Loucy (cell line): ENCODE measurements around the gene AKAP6.

Experiments
- H2AFZ ChIP-seq: fragments of 200-600 bp; sonication (generic); 2 replicates; pipeline ENCODE4 v1.6.0; 2016; ENCODE audit warnings: antibody characterized with exemption, mild to moderate bottlenecking, low read length, moderate library complexity
- H3F3A ChIP-seq: fragments of 200-600 bp; 2 replicates; pipeline ENCODE4 v1.6.0; 2016; ENCODE audit warnings: antibody characterized with exemption, low read depth, mild to moderate bottlenecking
- H3K27me3 ChIP-seq: fragments of 200-600 bp; sonication (generic); 2 replicates; pipeline ENCODE4 v1.6.1; 2014; ENCODE audit warnings: low read length, mild to moderate bottlenecking; ENCODE audit not compliant: insufficient read depth, poor library complexity, severe bottlenecking
- H3K36me3 ChIP-seq: fragments of 200-600 bp; sonication (generic); 2 replicates; pipeline ENCODE4 v1.6.1; 2016; ENCODE audit warnings: low read length; ENCODE audit not compliant: insufficient read depth
- H3K4me1 ChIP-seq: fragments of 200-600 bp; sonication (generic); 2 replicates; pipeline ENCODE4 v1.5.1; 2014; ENCODE audit warnings: low read length, mild to moderate bottlenecking; ENCODE audit not compliant: insufficient read depth, poor library complexity, severe bottlenecking
- H3K4me2 ChIP-seq: fragments of 200-600 bp; sonication (generic); 2 replicates; pipeline ENCODE4 v1.6.0; 2014; ENCODE audit warnings: antibody characterized with exemption, low read length, low read depth, mild to moderate bottlenecking; ENCODE audit not compliant: poor library complexity, severe bottlenecking
- H3K4me3 ChIP-seq: fragments of 200-600 bp; sonication (generic); 2 replicates; pipeline ENCODE4 v1.5.1; 2014; ENCODE audit warnings: low read length, mild to moderate bottlenecking, mixed read lengths; ENCODE audit not compliant: poor library complexity, severe bottlenecking
- H3K79me2 ChIP-seq: fragments of 200-600 bp; sonication (generic); 2 replicates; pipeline ENCODE4 v1.6.1; 2014; ENCODE audit warnings: low read length; ENCODE audit not compliant: insufficient read depth
- H3K9ac ChIP-seq: fragments of 200-600 bp; sonication (generic); 2 replicates; pipeline ENCODE4 v1.6.0; 2014; ENCODE audit warnings: mild to moderate bottlenecking, low read depth, low read length, moderate library complexity; ENCODE audit not compliant: poor library complexity, severe bottlenecking
- H3K9me2 ChIP-seq: fragments of 200-600 bp; sonication (generic); replicated peaks from 2 replicates; pipeline ENCODE4 v1.6.1; 2016; ENCODE audit warnings: low read depth, low read length, mixed read lengths
- H3K9me3 ChIP-seq: fragments of 200-600 bp; sonication (generic); 2 replicates; pipeline ENCODE4 v1.6.1; 2014; ENCODE audit warnings: mild to moderate bottlenecking, antibody characterized with exemption, low read length, low read depth; ENCODE audit not compliant: insufficient read depth
- H4K20me1 ChIP-seq: fragments of 200-600 bp; sonication (generic); 2 replicates; pipeline ENCODE4 v1.6.0; 2014; ENCODE audit warnings: antibody characterized with exemption, low read length, mild to moderate bottlenecking; ENCODE audit not compliant: insufficient read depth, poor library complexity, severe bottlenecking
- CTCF ChIP-seq: fragments of 200-600 bp; sonication (generic); conservative IDR thresholded peaks from 2 replicates; pipeline ENCODE4 v1.5.1; 2014; ENCODE audit warnings: mild to moderate bottlenecking, antibody characterized with exemption, low read length
- EZH2phosphoT487 ChIP-seq: fragments of 200-600 bp; IDR thresholded peaks from 2 replicates; pipeline ENCODE4 v1.6.1; 2018; ENCODE audit warnings: antibody characterized with exemption, mild to moderate bottlenecking, moderate library complexity, borderline replicate concordance

AKAP6 gene

GRCh38 chr14:32546246-32546645 is 217.1 kb downstream of the AKAP6 start:
- Histone ChIP-seq H3K9me2 (no peaks in the 10 kb centered on the region), H3K4me1 (no peaks in the 10 kb centered on the region), H3K36me3 (no peaks in the 10 kb centered on the region), H3K9me3 (no peaks in the 10 kb centered on the region), H3K4me2 (no peak overlapping the region), H2AFZ (no peak overlapping the region), H3K27me3 (no peaks in the 10 kb centered on the region), H3K4me3 (no peak overlapping the region), H3F3A (no peaks in the 10 kb centered on the region), H4K20me1 (no peaks in the 10 kb centered on the region), H3K9ac (no peak overlapping the region), H3K79me2 (no peaks in the 10 kb centered on the region)
- TF ChIP-seq EZH2phosphoT487 (no peak), CTCF (no peak)

GRCh38 chr14:32552766-32553165 is 223.7 kb downstream of the AKAP6 start:
- no peaks in the 10 kb centered on the region for H3K9me3 ChIP-seq
- TF ChIP-seq CTCF (no peak), EZH2phosphoT487 (no peak)
- no peaks in the 10 kb centered on the region for H3K79me2 ChIP-seq
- H3K27me3 ChIP-seq = no peaks in the 10 kb centered on the region
- no peaks in the 10 kb centered on the region for H3K36me3 ChIP-seq
- H3K9ac ChIP-seq = no peak overlapping the region
- no peaks in the 10 kb centered on the region for H3K4me1 ChIP-seq
- no peaks in the 10 kb centered on the region for H3K9me2 ChIP-seq
- no peak overlapping the region for H3K4me3 ChIP-seq
- H3K4me2 ChIP-seq = no peak overlapping the region
- H3F3A ChIP-seq = no peaks in the 10 kb centered on the region
- H4K20me1 ChIP-seq = no peaks in the 10 kb centered on the region
- H2AFZ ChIP-seq = no peak overlapping the region

- no peaks in the 10 kb centered on the region for H3K9me2 ChIP-seq
- TF ChIP-seq CTCF (no peak), EZH2phosphoT487 (no peak)
- H3K4me1 ChIP-seq = no peaks in the 10 kb centered on the region
- H3K9me3 ChIP-seq = no peaks in the 10 kb centered on the region
- no peak overlapping the region for H3K4me3 ChIP-seq
- H3K27me3 ChIP-seq = no peaks in the 10 kb centered on the region
- H2AFZ ChIP-seq = no peak overlapping the region
- no peaks in the 10 kb centered on the region for H4K20me1 ChIP-seq
- no peak overlapping the region for H3K4me2 ChIP-seq
- no peaks in the 10 kb centered on the region for H3K79me2 ChIP-seq
- no peak overlapping the region for H3K9ac ChIP-seq
- no peaks in the 10 kb centered on the region for H3F3A ChIP-seq
- no peaks in the 10 kb centered on the region for H3K36me3 ChIP-seq
Observed at GRCh38 chr14:32559048-32559447, 229.9 kb downstream of the AKAP6 start.
